Head of caudate nucleus (tissue), 42 donors: ENCODE results near the gene ABHD17C.
"Not testable (repeated sequence)": the region's sequence is repeated elsewhere in the genome, so short reads cannot be mapped to it uniquely, and the experiment has no call there.

Source experiments
- DNase-seq, 42 donors: peaks; one replicate each; pipeline versions ENCODE4 v3.0.0 to v3.0.0-alpha.2; 2020 to 2021; ENCODE audit warnings: mixed read lengths in 7 of 42
- intact Hi-C: fragments of 100-400 bp; cut with DNase I; formaldehyde crosslinking; loops from one replicate; pipeline ENCODE4 v1.15.0; 2022

Gene ABHD17C

GRCh38 chr15:80752204-80752603, 57.1 kb downstream of the ABHD17C start:
- no peak for DNase-seq
- intact Hi-C loops = no loop called here

GRCh38 chr15:80753161-80753560, 58.1 kb downstream of the ABHD17C start:
- intact Hi-C loops = no loop called here
- no peak for DNase-seq

- intact Hi-C loops = no loop called here
- DNase-seq = no peak
These were observed 58.9 kb downstream of the ABHD17C start for GRCh38 chr15:80754014-80754413.

GRCh38 chr15:80755885-80756284, 60.8 kb downstream of the ABHD17C start:
- intact Hi-C loops = no loop called here
- DNase-seq = no peak

- intact Hi-C loops = no loop called here
- no peak for DNase-seq
These were observed 63.1 kb downstream of the ABHD17C start for GRCh38 chr15:80758130-80758745.

- intact Hi-C loops = no loop called here
- DNase-seq = no peak
These were observed 65.8 kb downstream of the ABHD17C start for GRCh38 chr15:80760960-80761359.

- no peak for DNase-seq
- intact Hi-C loops = no loop called here
These were observed 66.6 kb downstream of the ABHD17C start for GRCh38 chr15:80761754-80762153.

GRCh38 chr15:80763235-80763634, 68.1 kb downstream of the ABHD17C start:
- DNase-seq, intact Hi-C loops: not testable (repeated sequence)

- DNase-seq = no peak
These were observed 69.4 kb downstream of the ABHD17C start for GRCh38 chr15:80764535-80764934.

GRCh38 chr15:80766275-80766674, 71.2 kb downstream of the ABHD17C start:
- intact Hi-C loops = no loop called here
- DNase-seq = no peak

More at GRCh38 chr15:80764535-80764934, 69.4 kb downstream of the ABHD17C start:
- intact Hi-C loops = no loop called here

- no peak for DNase-seq
- intact Hi-C loops = no loop called here
These were observed 73.0 kb downstream of the ABHD17C start for GRCh38 chr15:80768158-80768557.

- DNase-seq = no peak
- intact Hi-C loops = no loop called here
These were observed 74.2 kb downstream of the ABHD17C start for GRCh38 chr15:80769153-80769828.

GRCh38 chr15:80769829-80770705, 75.0 kb downstream of the ABHD17C start:
- DNase-seq = no peak
- intact Hi-C loops = loop anchor here (10.0 kb wide), 1 partner anchor 205 kb away; no protein-coding TSS in a partner anchor

GRCh38 chr15:80773122-80773551, 78.0 kb downstream of the ABHD17C start:
- no peak for DNase-seq
- intact Hi-C loops = loop anchor here (10.0 kb wide), 1 partner anchor 202 kb away; no protein-coding TSS in a partner anchor

GRCh38 chr15:80773792-80774352, 78.8 kb downstream of the ABHD17C start:
- no peak for DNase-seq
- intact Hi-C loops = loop anchor here (10.0 kb wide), 1 partner anchor 201 kb away; no protein-coding TSS in a partner anchor

- intact Hi-C loops = loop anchor here (10.0 kb wide), 1 partner anchor 200 kb away; no protein-coding TSS in a partner anchor
- DNase-seq = no peak
These were observed 79.4 kb downstream of the ABHD17C start for GRCh38 chr15:80774486-80774885.

- intact Hi-C loops = loop anchor here (5.0 to 10.0 kb wide), 2 partner anchors 199 to 318 kb away; no protein-coding TSS in a partner anchor
- no peak for DNase-seq
These were observed 80.2 kb downstream of the ABHD17C start for GRCh38 chr15:80775338-80775737.

- DNase-seq = peak; percentile 27 to 91 (median 78)
- intact Hi-C loops = loop anchor here (5.0 to 10.0 kb wide), 2 partner anchors 198 to 319 kb away; no protein-coding TSS in a partner anchor
These were observed 81.4 kb downstream of the ABHD17C start for GRCh38 chr15:80776420-80777045.

GRCh38 chr15:80777137-80777536, 82.0 kb downstream of the ABHD17C start:
- DNase-seq = no peak
- intact Hi-C loops = loop anchor here (5.0 to 10.0 kb wide), 2 partner anchors 198 to 320 kb away; no protein-coding TSS in a partner anchor
